DOHH2 (cell line): ENCODE measurements around the gene VAPA.

Experiments
- H3F3A ChIP-seq: fragments of 200-600 bp; sonication (generic), shearing (Covaris generic); 2 replicates; pipeline ENCODE4 v1.6.0; 2016; ENCODE audit warnings: antibody characterized with exemption, mild to moderate bottlenecking; ENCODE audit not compliant: control insufficient read depth, insufficient read depth
- H3K27ac ChIP-seq: fragments of 200-600 bp; sonication (generic); 2 replicates; pipeline ENCODE4 v1.5.1; 2014; ENCODE audit warnings: low read depth, mild to moderate bottlenecking, low read length, moderate library complexity
- H3K27me3 ChIP-seq: fragments of 200-600 bp; sonication (generic); 2 replicates; pipeline ENCODE4 v1.6.1; 2014; ENCODE audit warnings: mild to moderate bottlenecking, low read length, mixed read lengths; ENCODE audit not compliant: control insufficient read depth
- H3K36me3 ChIP-seq: fragments of 200-600 bp; sonication (generic); 2 replicates; pipeline ENCODE4 v1.6.1; 2014; ENCODE audit warnings: mild to moderate bottlenecking, low read length, moderate library complexity, mixed read lengths; ENCODE audit not compliant: control insufficient read depth
- H3K4me1 ChIP-seq: fragments of 200-600 bp; sonication (generic); 2 replicates; pipeline ENCODE4 v1.6.1; 2014; ENCODE audit warnings: mild to moderate bottlenecking, low read length, mixed read lengths; ENCODE audit not compliant: control insufficient read depth
- H3K4me2 ChIP-seq: fragments of 200-600 bp; sonication (generic); 2 replicates; pipeline ENCODE4 v1.6.0; 2014; ENCODE audit warnings: mild to moderate bottlenecking, low read length, moderate library complexity
- H3K4me3 ChIP-seq: fragments of 200-600 bp; sonication (generic); 2 replicates; pipeline ENCODE4 v1.5.1; 2014; ENCODE audit warnings: mild to moderate bottlenecking, low read length, mixed read lengths
- H3K79me2 ChIP-seq: fragments of 200-600 bp; sonication (generic); 2 replicates; pipeline ENCODE4 v1.6.1; 2014; ENCODE audit warnings: mild to moderate bottlenecking, low read length, mixed read lengths; ENCODE audit not compliant: control insufficient read depth
- H3K9me2 ChIP-seq: fragments of 200-600 bp; sonication (generic); replicated peaks from 2 replicates; pipeline ENCODE4 v1.6.1; 2014; ENCODE audit warnings: mild to moderate bottlenecking, low read length, mixed read lengths; ENCODE audit not compliant: control insufficient read depth
- H3K9me3 ChIP-seq: fragments of 200-600 bp; sonication (generic); 2 replicates; pipeline ENCODE4 v1.6.1; 2014; ENCODE audit warnings: antibody characterized with exemption, low read length, mixed read lengths; ENCODE audit not compliant: control insufficient read depth, insufficient read depth
- H4K20me1 ChIP-seq: fragments of 200-600 bp; sonication (generic); 2 replicates; pipeline ENCODE4 v1.6.0; 2014; ENCODE audit warnings: low read depth, mild to moderate bottlenecking, antibody characterized with exemption, low read length, moderate library complexity; ENCODE audit not compliant: control insufficient read depth, insufficient read depth
- EZH2phosphoT487 ChIP-seq: fragments of 200-600 bp; sonication (generic); IDR thresholded peaks from 2 replicates; pipeline ENCODE4 v1.6.1; 2017; ENCODE audit warnings: borderline replicate concordance, mild to moderate bottlenecking, antibody characterized with exemption, low read length, moderate library complexity, mixed read lengths
- TF ChIP-seq, protein P1 (sequence below): fragments of 200-600 bp; sonication (generic); IDR thresholded peaks from one replicate; pipeline ENCODE4 v1.5.1; 2014; ENCODE audit warnings: antibody characterized with exemption, mild to moderate bottlenecking, low read depth, low read length; ENCODE audit not compliant: poor library complexity, severe bottlenecking

Gene VAPA

GRCh38 chr18:9949861-9950260, 36.0 kb downstream of the VAPA start:
- Histone ChIP-seq H3F3A (no peaks in the 10 kb centered on the region; the same call in 1 of the 2 replicates), H4K20me1 (0 out of 2 replicates have a peak, but pooled peaks cover 11% of the 10 kb centered on the region), H3K9me3 (no peaks in the 10 kb centered on the region), H3K27ac (no peak overlapping the region), H3K4me2 (no peak overlapping the region), H3K4me3 (no peak overlapping the region), H3K36me3 (peaks cover 81% of the 10 kb centered on the region), H3K27me3 (no peaks in the 10 kb centered on the region), H3K79me2 (peaks cover 6% of the 10 kb centered on the region), H3K9me2 (no peaks in the 10 kb centered on the region), H3K4me1 (no peaks in the 10 kb centered on the region)
- no peak for TF ChIP-seq EZH2phosphoT487
- TF ChIP-seq, protein P1, sequence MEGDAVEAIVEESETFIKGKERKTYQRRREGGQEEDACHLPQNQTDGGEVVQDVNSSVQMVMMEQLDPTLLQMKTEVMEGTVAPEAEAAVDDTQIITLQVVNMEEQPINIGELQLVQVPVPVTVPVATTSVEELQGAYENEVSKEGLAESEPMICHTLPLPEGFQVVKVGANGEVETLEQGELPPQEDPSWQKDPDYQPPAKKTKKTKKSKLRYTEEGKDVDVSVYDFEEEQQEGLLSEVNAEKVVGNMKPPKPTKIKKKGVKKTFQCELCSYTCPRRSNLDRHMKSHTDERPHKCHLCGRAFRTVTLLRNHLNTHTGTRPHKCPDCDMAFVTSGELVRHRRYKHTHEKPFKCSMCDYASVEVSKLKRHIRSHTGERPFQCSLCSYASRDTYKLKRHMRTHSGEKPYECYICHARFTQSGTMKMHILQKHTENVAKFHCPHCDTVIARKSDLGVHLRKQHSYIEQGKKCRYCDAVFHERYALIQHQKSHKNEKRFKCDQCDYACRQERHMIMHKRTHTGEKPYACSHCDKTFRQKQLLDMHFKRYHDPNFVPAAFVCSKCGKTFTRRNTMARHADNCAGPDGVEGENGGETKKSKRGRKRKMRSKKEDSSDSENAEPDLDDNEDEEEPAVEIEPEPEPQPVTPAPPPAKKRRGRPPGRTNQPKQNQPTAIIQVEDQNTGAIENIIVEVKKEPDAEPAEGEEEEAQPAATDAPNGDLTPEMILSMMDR: no peak

DNA sequence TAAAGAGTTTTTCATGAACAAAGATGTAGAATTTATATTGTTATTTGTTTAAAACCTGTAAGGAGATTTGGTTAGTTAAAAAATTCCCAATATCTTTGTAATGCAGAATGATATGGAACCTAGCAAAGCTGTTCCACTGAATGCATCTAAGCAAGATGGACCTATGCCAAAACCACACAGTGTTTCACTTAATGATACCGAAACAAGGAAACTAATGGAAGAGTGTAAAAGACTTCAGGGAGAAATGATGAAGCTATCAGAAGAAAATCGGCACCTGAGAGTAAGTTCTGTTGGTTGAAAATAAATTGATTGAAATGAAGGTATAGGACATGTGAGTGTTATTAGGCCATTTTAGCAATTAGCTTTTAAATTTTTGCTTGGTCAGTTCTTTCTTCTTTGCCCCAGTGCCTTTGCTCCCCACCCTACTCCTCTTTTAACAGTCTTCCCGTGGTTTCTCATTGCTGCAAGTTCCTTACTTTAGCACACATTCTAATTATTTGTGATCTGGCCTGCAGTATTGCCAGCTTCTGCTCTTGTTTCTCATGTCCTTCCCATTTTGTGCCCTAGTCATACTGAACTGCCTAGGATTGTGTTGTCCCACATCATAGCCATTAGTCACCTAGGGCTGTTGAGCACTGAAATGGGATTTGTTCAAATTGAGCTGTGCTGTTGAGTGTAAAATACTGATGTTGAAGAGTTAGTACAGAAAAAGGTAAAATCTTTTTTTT, 36.6 kb downstream of the VAPA start:
- Histone ChIP-seq H3K4me3 (no peak overlapping the region), H3K4me2 (no peak overlapping the region), H3K9me2 (no peaks in the 10 kb centered on the region), H3K9me3 (no peaks in the 10 kb centered on the region), H3K27me3 (no peaks in the 10 kb centered on the region), H3F3A (peaks cover 3% of the 10 kb centered on the region), H4K20me1 (0 out of 2 replicates have a peak, but pooled peaks cover 11% of the 10 kb centered on the region), H3K4me1 (no peaks in the 10 kb centered on the region), H3K79me2 (peaks cover 6% of the 10 kb centered on the region), H3K36me3 (peaks cover 85% of the 10 kb centered on the region), H3K27ac (no peak overlapping the region)
- no peak for TF ChIP-seq EZH2phosphoT487
- TF ChIP-seq, protein P1: no peak

DNA sequence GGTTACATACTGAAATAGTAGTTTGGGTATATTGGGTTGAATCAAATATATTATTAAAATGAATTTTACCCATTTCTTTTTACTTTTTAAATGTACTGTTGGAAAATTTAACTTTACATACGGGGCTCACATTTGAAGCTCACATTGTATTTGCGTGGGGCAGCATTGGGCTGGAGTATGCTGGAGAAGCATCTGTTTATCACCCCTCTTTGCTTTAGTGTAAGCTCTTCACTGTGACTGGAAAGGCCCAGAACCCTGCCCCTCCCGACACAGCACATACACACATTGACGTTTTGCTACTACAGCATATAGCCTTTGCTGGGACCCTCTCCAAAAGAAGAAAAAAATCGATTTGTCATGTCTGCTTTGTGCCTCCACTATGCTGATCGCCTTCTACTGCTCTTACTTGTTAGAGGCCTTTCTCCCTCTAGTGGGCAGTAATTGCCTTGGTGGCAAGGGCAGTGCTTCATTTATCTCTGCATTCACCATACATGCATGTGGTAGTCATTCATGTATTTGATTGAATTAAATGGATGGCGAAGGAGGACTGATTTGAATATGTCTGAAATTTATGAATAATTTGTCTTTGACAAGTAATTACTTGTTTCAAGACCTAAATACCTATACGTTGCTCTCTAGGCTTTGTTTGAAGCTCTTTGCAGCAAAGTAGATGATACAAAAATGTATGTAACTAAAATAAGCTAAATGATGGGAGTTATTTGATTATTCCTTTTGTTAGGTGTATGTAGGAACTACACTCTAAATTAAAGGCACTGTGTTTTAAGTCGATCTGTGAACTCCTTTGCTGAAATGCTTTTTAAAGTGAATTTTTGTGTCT, 37.4 kb downstream of the VAPA start:
- no peak overlapping the region for H3K4me2 ChIP-seq
- H3K4me1 ChIP-seq: no peaks in the 10 kb centered on the region
- peaks cover 3% of the 10 kb centered on the region for H3F3A ChIP-seq
- H3K9me2 ChIP-seq: no peaks in the 10 kb centered on the region
- no peak for TF ChIP-seq EZH2phosphoT487
- TF ChIP-seq, protein P1: peak; percentile 60
- H3K9me3 ChIP-seq: no peaks in the 10 kb centered on the region
- H3K27ac ChIP-seq: no peak overlapping the region
- 0 out of 2 replicates have a peak, but pooled peaks cover 11% of the 10 kb centered on the region for H4K20me1 ChIP-seq
- H3K36me3 ChIP-seq: peaks cover 82% of the 10 kb centered on the region
- H3K79me2 ChIP-seq: peaks cover 6% of the 10 kb centered on the region
- H3K4me3 ChIP-seq: no peak overlapping the region
- H3K27me3 ChIP-seq: no peaks in the 10 kb centered on the region
